ENCODE data around the gene SELENOO. TPM values are rescaled to one million over a fixed set of nuclear protein-coding genes. Genes with fewer than 3 reads are reported as not detected.

The SELENOO gene
- total and polyA plus RNA-seq, 2 donors (not counting 1 experiment from before 2014, with no cell fraction given), result 62.1 to 74.6 TPM

GRCh38 chr22:50233223-50233622, 32.4 kb downstream of the SELENOO start:
- peaks cover 0 to 44% of the 10 kb centered on the region in 2 experiments for H3K36me3 ChIP-seq (replicated peaks in 1 of 2; ENCODE audit: control extremely low read depth in 1 of 2, control insufficient read depth in 1 of 2, extremely low read depth in 1 of 2, insufficient read depth in 2 of 2, low read length in 1 of 2)
- intact Hi-C loops (cut with micrococcal nuclease), result no loop called here
- H3K27ac ChIP-seq (ENCODE audit: low read length in 2 of 2), result no peak overlapping the region
- H2AFZ ChIP-seq (ENCODE audit: insufficient read depth, low read depth, low read length, poor library complexity, severe bottlenecking), result no peak overlapping the region
- no peaks in the 10 kb centered on the region for H3K4me1 ChIP-seq (ENCODE audit: control insufficient read depth in 2 of 2, insufficient read depth in 2 of 2, low read length in 2 of 2)
- Mint-ChIP-seq H3K27ac (no peak overlapping the region), H3K4me1 (peaks cover 10% of the 10 kb centered on the region), H3K27me3 (no peaks in the 10 kb centered on the region), H3K4me3 (no peak overlapping the region), H3K9me3 (ENCODE audit: insufficient read depth) (no peaks in the 10 kb centered on the region)
- no peak overlapping the region for H3K4me3 ChIP-seq (ENCODE audit: control extremely low read depth in 1 of 5, extremely low read depth in 1 of 5, insufficient read depth in 1 of 5, low read depth in 2 of 5, low read length in 4 of 5)
- H4K20me1 ChIP-seq (ENCODE audit: control insufficient read depth, insufficient read depth, low read length, poor library complexity, severe bottlenecking), result peaks cover 69% of the 10 kb centered on the region
- DNase-seq (no peak), ATAC-seq (ENCODE audit: low read depth) (no peak)
- 96% methylated on average over 17 of the region's 18 CpGs for WGBS (ENCODE audit: insufficient coverage)
- no peak overlapping the region for H3K4me2 ChIP-seq (replicated peaks; ENCODE audit: low read depth, low read length, poor library complexity, severe bottlenecking)
- no peak overlapping the region for H3K9ac ChIP-seq (ENCODE audit: low read length)
- H3K9me3 ChIP-seq (ENCODE audit: control extremely low read depth in 1 of 3, control insufficient read depth in 2 of 3, insufficient read depth in 1 of 3, low read length in 2 of 3), result peaks cover 0 to 5% (median 0%) of the 10 kb centered on the region in 3 donors
- no peaks in the 10 kb centered on the region for H3K27me3 ChIP-seq (replicated peaks in 1 of 4; ENCODE audit: control extremely low read depth in 1 of 4, control insufficient read depth in 3 of 4, insufficient read depth in 4 of 4, low read length in 3 of 4)
- peaks cover 70% of the 10 kb centered on the region for H3K79me2 ChIP-seq (ENCODE audit: control insufficient read depth, insufficient read depth, low read length)
- CTCF ChIA-PET, result interaction anchor here (1.4 kb wide), 1 partner anchor 84 kb away, joined by 3 read pairs; no protein-coding TSS in a partner anchor
- POLR2A ChIA-PET, result no interaction called here
- no peak for TF ChIP-seq CTCF (IDR thresholded peaks at IDR 0.05)
- no peak for TF ChIP-seq EZH2 (IDR thresholded peaks at IDR 0.05; ENCODE audit: borderline replicate concordance, insufficient read depth, low read depth, low read length, poor library complexity, severe bottlenecking)

- H3K27me3 ChIP-seq (replicated peaks in 1 of 4; ENCODE audit: control extremely low read depth in 1 of 4, control insufficient read depth in 3 of 4, insufficient read depth in 4 of 4, low read length in 3 of 4), result no peaks in the 10 kb centered on the region
- ChIA-PET CTCF (interaction anchor here (0.8 to 1.8 kb wide), 8 partner anchors 10 to 307 kb away, joined by 3 to 6 read pairs (median 4); no protein-coding TSS in a partner anchor), POLR2A (no interaction called here)
- ATAC-seq (ENCODE audit: low read depth), result no peak
- Mint-ChIP-seq H3K4me3 (no peak overlapping the region), H3K4me1 (peaks cover 18% of the 10 kb centered on the region), H3K27ac (no peak overlapping the region), H3K9me3 (ENCODE audit: insufficient read depth) (no peaks in the 10 kb centered on the region), H3K27me3 (no peaks in the 10 kb centered on the region)
- H2AFZ ChIP-seq (ENCODE audit: insufficient read depth, low read depth, low read length, poor library complexity, severe bottlenecking), result no peak overlapping the region
- peaks cover 85% of the 10 kb centered on the region for H4K20me1 ChIP-seq (ENCODE audit: control insufficient read depth, insufficient read depth, low read length, poor library complexity, severe bottlenecking)
- 72% methylated on average over 9 of the region's 11 CpGs for WGBS (ENCODE audit: insufficient coverage)
- DNase-seq, result no peak
- no peak overlapping the region for H3K27ac ChIP-seq (ENCODE audit: low read length in 2 of 2)
- H3K4me1 ChIP-seq (ENCODE audit: control insufficient read depth in 2 of 2, insufficient read depth in 2 of 2, low read length in 2 of 2), result peaks cover 6 to 11% of the 10 kb centered on the region in 2 donors
- H3K36me3 ChIP-seq (replicated peaks in 1 of 2; ENCODE audit: control extremely low read depth in 1 of 2, control insufficient read depth in 1 of 2, extremely low read depth in 1 of 2, insufficient read depth in 2 of 2, low read length in 1 of 2), result peaks cover 0 to 40% of the 10 kb centered on the region in 2 experiments
- peaks cover 80% of the 10 kb centered on the region for H3K79me2 ChIP-seq (ENCODE audit: control insufficient read depth, insufficient read depth, low read length)
- no peak overlapping the region for H3K9ac ChIP-seq (ENCODE audit: low read length)
- H3K4me2 ChIP-seq (replicated peaks; ENCODE audit: low read depth, low read length, poor library complexity, severe bottlenecking), result no peak overlapping the region
- TF ChIP-seq CTCF (IDR thresholded peaks at IDR 0.05) (peak; percentile 51), EZH2 (IDR thresholded peaks at IDR 0.05; ENCODE audit: borderline replicate concordance, insufficient read depth, low read depth, low read length, poor library complexity, severe bottlenecking) (no peak)
- H3K9me3 ChIP-seq (ENCODE audit: control extremely low read depth in 1 of 3, control insufficient read depth in 2 of 3, insufficient read depth in 1 of 3, low read length in 2 of 3), result peaks cover 0 to 5% (median 0%) of the 10 kb centered on the region in 3 donors
- H3K4me3 ChIP-seq (ENCODE audit: control extremely low read depth in 1 of 5, extremely low read depth in 1 of 5, insufficient read depth in 1 of 5, low read depth in 2 of 5, low read length in 4 of 5), result no peak overlapping the region
- intact Hi-C loops (cut with micrococcal nuclease), result loop anchor here (1.0 kb wide), 1 partner anchor 88 kb away; no protein-coding TSS in a partner anchor
These were observed 36.1 kb downstream of the SELENOO start for GRCh38 chr22:50236731-50237409.
